GM15510 (cell line): Measurements from ENCODE around the gene CENPN.

Source experiments
- POLR2A ChIP-seq: IDR thresholded peaks from 3 replicates; pipeline ENCODE4 v1.6.1; 2011; ENCODE audit warnings: borderline replicate concordance; ENCODE audit not compliant: insufficient read length; ENCODE audit errors: extremely low read depth

CENPN gene

GRCh38 chr16:81035975-81036750 is 29.1 kb downstream of the CENPN start:
- no peak for TF ChIP-seq POLR2A

- TF ChIP-seq POLR2A, result no peak
These were observed 29.8 kb downstream of the CENPN start for GRCh38 chr16:81036751-81037350.

- no peak for TF ChIP-seq POLR2A
These were observed 33.1 kb downstream of the CENPN start for GRCh38 chr16:81040131-81040530.

GRCh38 chr16:81040842-81041241 is 33.8 kb downstream of the CENPN start:
- TF ChIP-seq POLR2A, result no peak

GRCh38 chr16:81041696-81042095 is 34.7 kb downstream of the CENPN start:
- TF ChIP-seq POLR2A, result no peak

GRCh38 chr16:81042821-81043220 is 35.8 kb downstream of the CENPN start:
- no peak for TF ChIP-seq POLR2A

GRCh38 chr16:81053761-81054160 is 46.7 kb downstream of the CENPN start:
- no peak for TF ChIP-seq POLR2A

GRCh38 chr16:81060576-81061306 is 53.7 kb downstream of the CENPN start:
- no peak for TF ChIP-seq POLR2A

- TF ChIP-seq POLR2A, result no peak
These were observed 54.3 kb downstream of the CENPN start for GRCh38 chr16:81061307-81061640.

GRCh38 chr16:81061871-81062608 is 55.0 kb downstream of the CENPN start:
- TF ChIP-seq POLR2A, result no peak

- no peak for TF ChIP-seq POLR2A
These were observed 59.7 kb downstream of the CENPN start for GRCh38 chr16:81066681-81067080.

- no peak for TF ChIP-seq POLR2A
These were observed 60.2 kb downstream of the CENPN start for GRCh38 chr16:81067166-81067565.

GRCh38 chr16:81069063-81069462 is 62.0 kb downstream of the CENPN start:
- no peak for TF ChIP-seq POLR2A

GRCh38 chr16:81070979-81071378 is 64.0 kb downstream of the CENPN start:
- no peak for TF ChIP-seq POLR2A

GRCh38 chr16:81071805-81072204 is 64.8 kb downstream of the CENPN start:
- TF ChIP-seq POLR2A, result no peak
